ENCODE measurements around the gene OXNAD1.

Gene OXNAD1

DNA sequence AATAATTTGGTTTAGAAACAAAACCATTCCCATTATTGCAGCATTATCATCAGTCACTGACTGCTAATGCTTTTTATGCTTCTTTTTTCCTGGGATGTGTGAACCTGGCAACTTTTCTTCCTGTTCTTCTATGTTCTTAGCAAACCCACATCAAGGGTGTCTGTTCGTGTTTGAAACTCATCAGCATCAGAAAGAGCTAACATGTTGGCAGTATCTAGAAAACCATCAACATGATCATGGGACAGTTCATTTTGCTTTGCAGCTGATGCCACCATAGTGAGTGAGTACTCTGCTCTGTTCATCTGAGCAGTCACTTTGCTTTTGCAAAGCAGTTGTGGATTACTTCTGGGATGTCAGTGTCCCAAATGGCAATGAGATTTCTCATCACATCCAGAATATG is 6.1 kb upstream of the OXNAD1 start:
- H3K4me1 ChIP-seq (ENCODE audit: control insufficient read depth, low read depth, low read length), result no peaks in the 10 kb centered on the region
- no peak overlapping the region for H3K4me3 ChIP-seq (ENCODE audit: low read length)
- H3K9ac ChIP-seq (ENCODE audit: low read length), result no peak overlapping the region
- H3K9me3 ChIP-seq (ENCODE audit: control insufficient read depth, low read depth, low read length), result no peaks in the 10 kb centered on the region
- H3K27ac ChIP-seq (ENCODE audit: low read length), result no peak overlapping the region
- H3K27me3 ChIP-seq (ENCODE audit: control insufficient read depth, insufficient read depth, low read length), result no peaks in the 10 kb centered on the region
- peaks cover 12% of the 10 kb centered on the region for H3K36me3 ChIP-seq (ENCODE audit: control insufficient read depth, low read depth, low read length)

DNA sequence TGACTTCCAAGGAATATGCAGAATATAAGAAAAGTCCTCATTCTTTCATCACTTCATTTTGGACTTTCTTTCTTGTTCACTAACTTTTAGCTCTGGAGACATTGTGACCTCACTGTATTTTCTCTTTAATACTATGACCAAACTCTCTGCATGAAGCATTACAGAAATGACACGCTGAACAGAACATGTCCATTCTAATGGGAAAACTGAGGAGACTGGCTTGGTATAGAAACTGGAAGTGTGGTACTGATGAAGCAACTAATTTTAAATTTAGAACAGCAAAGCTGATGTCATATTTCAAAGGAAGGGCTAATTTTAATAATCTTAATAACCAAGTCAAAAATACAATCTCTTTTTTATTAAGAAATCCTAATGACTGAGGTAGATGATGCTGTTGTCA is 5.0 kb upstream of the OXNAD1 start:
- no peaks in the 10 kb centered on the region for H3K9me3 ChIP-seq (ENCODE audit: control insufficient read depth, low read depth, low read length)
- H3K36me3 ChIP-seq (ENCODE audit: control insufficient read depth, low read depth, low read length), result peaks cover 12% of the 10 kb centered on the region
- no peaks in the 10 kb centered on the region for H3K27me3 ChIP-seq (ENCODE audit: control insufficient read depth, insufficient read depth, low read length)
- no peak overlapping the region for H3K4me3 ChIP-seq (ENCODE audit: low read length)
- no peak overlapping the region for H3K9ac ChIP-seq (ENCODE audit: low read length)
- H3K27ac ChIP-seq (ENCODE audit: low read length), result no peak overlapping the region
- H3K4me1 ChIP-seq (ENCODE audit: control insufficient read depth, low read depth, low read length), result no peaks in the 10 kb centered on the region

DNA sequence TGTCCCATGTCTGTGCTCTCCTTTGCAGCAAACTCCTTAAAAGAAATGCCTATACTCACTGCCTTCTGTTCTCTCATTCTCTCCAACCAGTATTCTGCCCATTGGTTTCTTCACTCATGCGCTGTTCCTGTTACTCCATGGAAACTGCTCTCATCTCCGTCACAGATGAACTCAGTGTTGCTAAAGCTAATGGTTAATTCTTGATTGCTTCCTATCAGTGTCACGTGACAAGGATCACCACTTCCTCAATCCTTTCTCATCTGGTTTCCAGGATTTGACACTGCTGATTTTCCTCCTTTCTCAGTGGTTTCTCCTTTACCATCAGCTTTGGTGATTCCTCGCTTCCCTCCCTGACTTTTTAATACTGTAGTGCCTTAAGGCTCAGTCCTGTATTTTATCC is 2.8 kb upstream of the OXNAD1 start:
- H3K27me3 ChIP-seq (ENCODE audit: control insufficient read depth, insufficient read depth, low read length), result no peaks in the 10 kb centered on the region
- no peak overlapping the region for H3K27ac ChIP-seq (ENCODE audit: low read length)
- H3K4me3 ChIP-seq (ENCODE audit: low read length), result no peak overlapping the region
- no peaks in the 10 kb centered on the region for H3K9me3 ChIP-seq (ENCODE audit: control insufficient read depth, low read depth, low read length)
- H3K4me1 ChIP-seq (ENCODE audit: control insufficient read depth, low read depth, low read length), result peaks cover 6% of the 10 kb centered on the region
- no peak overlapping the region for H3K9ac ChIP-seq (ENCODE audit: low read length)
- H3K36me3 ChIP-seq (ENCODE audit: control insufficient read depth, low read depth, low read length), result peaks cover 12% of the 10 kb centered on the region

DNA sequence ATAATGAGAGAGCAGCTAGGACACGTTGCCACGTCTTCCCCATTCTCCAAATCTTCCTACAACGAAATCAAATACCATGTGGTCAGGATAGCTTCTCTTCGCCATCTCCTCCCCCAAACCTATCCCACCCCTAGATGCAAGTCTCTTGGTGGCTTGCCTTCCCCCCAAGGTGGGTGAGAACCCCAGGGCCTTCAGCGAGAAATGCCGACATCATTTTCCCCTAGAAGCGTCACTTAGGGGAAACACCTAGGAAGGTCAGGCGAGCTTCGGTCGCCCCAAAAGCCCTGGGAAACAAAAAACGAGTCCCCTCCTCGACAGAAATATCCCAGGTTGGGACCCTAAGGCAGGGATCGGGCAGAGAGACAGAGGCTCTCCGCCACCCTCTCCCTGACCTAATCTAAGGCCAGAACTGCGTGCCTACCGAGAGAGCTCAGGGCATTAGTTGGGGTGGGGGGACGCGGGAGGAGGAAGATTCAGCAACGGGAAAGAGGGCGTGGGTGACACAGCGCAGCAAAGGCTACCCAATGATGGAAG is 771 bp upstream of the OXNAD1 start:
- peaks cover 6% of the 10 kb centered on the region for H3K4me1 ChIP-seq (ENCODE audit: control insufficient read depth, low read depth, low read length)
- H3K9ac ChIP-seq (ENCODE audit: low read length), result peak overlapping the region; percentile 80
- peak overlapping the region; percentile 50 for H3K27ac ChIP-seq (ENCODE audit: low read length)

DNA sequence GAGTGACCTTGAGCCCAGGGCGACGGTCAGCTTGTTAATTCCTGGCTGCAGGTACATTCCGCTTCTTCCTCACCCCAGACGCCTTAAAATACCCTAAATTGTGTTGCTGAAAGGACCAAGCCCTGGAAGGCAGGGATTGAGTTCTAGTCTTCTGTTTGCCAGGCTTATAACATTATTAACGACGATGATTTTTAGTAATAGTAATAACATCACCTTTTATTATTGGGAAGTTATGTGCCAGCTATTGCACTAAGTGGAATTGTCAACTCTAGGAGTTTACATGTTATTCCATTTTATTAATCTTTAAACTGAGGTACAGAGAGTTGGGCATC is 409 bp downstream of the OXNAD1 start:
- Histone ChIP-seq H3K36me3 (ENCODE audit: control insufficient read depth, low read depth, low read length) (peaks cover 9% of the 10 kb centered on the region), H3K27ac (ENCODE audit: low read length) (peak overlapping the region; percentile 82), H3K4me1 (ENCODE audit: control insufficient read depth, low read depth, low read length) (peaks cover 6% of the 10 kb centered on the region), H3K27me3 (ENCODE audit: control insufficient read depth, insufficient read depth, low read length) (no peaks in the 10 kb centered on the region), H3K9ac (ENCODE audit: low read length) (peak overlapping the region; percentile 95), H3K9me3 (ENCODE audit: control insufficient read depth, low read depth, low read length) (no peaks in the 10 kb centered on the region), H3K4me3 (ENCODE audit: low read length) (peak overlapping the region; percentile 93)

More for the DNA sequence above, 771 bp upstream of the OXNAD1 start:
- H3K9me3 ChIP-seq (ENCODE audit: control insufficient read depth, low read depth, low read length), result no peaks in the 10 kb centered on the region
- H3K36me3 ChIP-seq (ENCODE audit: control insufficient read depth, low read depth, low read length), result peaks cover 15% of the 10 kb centered on the region
- H3K27me3 ChIP-seq (ENCODE audit: control insufficient read depth, insufficient read depth, low read length), result no peaks in the 10 kb centered on the region
- peak overlapping the region; percentile 93 for H3K4me3 ChIP-seq (ENCODE audit: low read length)

DNA sequence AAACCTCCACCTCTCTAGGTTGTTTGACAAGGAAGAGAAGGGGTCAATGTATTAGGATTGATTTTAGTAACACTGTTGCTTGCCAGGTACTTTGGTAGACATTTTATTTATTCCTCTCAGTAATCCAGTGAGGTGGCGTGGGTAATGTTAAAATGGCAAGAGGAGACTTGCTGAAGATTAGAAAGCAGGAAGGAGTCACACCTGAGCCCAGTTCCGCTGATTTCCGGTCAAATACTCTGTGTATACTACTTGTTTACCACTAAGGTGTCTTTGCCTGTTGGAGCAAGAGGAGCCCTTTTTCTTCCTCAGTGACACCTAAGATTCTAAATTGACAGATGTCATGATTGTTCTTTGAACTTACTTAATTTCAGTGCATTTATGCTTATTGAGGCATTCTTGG is 1.7 kb downstream of the OXNAD1 start:
- no peaks in the 10 kb centered on the region for H3K27me3 ChIP-seq (ENCODE audit: control insufficient read depth, insufficient read depth, low read length)
- no peak overlapping the region for H3K27ac ChIP-seq (ENCODE audit: low read length)
- H3K4me3 ChIP-seq (ENCODE audit: low read length), result no peak overlapping the region
- H3K36me3 ChIP-seq (ENCODE audit: control insufficient read depth, low read depth, low read length), result peaks cover 17% of the 10 kb centered on the region
- peaks cover 6% of the 10 kb centered on the region for H3K4me1 ChIP-seq (ENCODE audit: control insufficient read depth, low read depth, low read length)
- no peaks in the 10 kb centered on the region for H3K9me3 ChIP-seq (ENCODE audit: control insufficient read depth, low read depth, low read length)
- no peak overlapping the region for H3K9ac ChIP-seq (ENCODE audit: low read length)

DNA sequence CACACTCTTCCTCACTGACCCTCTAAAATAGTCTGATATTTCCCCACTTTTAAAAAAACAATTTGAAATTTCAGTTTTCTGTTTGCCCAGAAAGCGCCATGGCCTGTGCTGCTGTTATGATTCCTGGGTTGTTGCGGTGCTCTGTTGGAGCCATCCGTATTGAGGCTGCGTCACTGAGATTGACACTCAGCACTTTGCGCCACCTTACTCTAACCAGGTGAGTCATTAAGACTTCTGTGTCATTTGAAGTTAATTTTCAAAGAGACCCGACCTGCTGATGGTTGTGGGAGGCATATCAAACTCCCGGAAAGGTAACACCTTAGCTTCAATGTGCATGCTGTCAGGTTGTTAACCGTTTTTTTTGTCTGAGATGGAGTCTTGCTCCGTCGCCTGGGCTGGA is 5.8 kb downstream of the OXNAD1 start:
- no peak overlapping the region for H3K9ac ChIP-seq (ENCODE audit: low read length)
- peaks cover 48% of the 10 kb centered on the region for H3K36me3 ChIP-seq (ENCODE audit: control insufficient read depth, low read depth, low read length)
- no peaks in the 10 kb centered on the region for H3K27me3 ChIP-seq (ENCODE audit: control insufficient read depth, insufficient read depth, low read length)
- no peak overlapping the region for H3K27ac ChIP-seq (ENCODE audit: low read length)
- peaks cover 4% of the 10 kb centered on the region for H3K4me1 ChIP-seq (ENCODE audit: control insufficient read depth, low read depth, low read length)
- H3K4me3 ChIP-seq (ENCODE audit: low read length), result no peak overlapping the region
- H3K9me3 ChIP-seq (ENCODE audit: control insufficient read depth, low read depth, low read length), result no peaks in the 10 kb centered on the region

DNA sequence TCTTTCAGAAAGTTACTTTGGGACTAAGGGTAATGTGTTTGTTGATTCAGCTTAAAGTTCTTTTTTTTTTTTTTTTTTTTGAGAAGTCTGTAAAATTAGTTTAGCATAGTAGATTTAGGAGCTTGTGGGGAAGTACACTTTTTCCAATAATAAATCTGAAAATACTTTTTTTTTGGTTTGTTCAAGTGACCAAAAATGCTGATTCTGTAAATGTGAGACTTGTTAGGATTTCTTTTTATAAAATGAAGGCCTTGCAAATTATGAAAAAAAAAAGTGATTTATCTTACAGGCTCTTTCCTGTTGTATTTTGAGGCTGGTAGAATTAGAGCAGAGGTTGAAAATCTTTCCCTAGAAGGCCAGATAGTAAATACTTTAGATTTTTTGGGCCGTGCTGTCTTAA is 7.6 kb downstream of the OXNAD1 start:
- Histone ChIP-seq H3K27me3 (ENCODE audit: control insufficient read depth, insufficient read depth, low read length) (no peaks in the 10 kb centered on the region), H3K9me3 (ENCODE audit: control insufficient read depth, low read depth, low read length) (no peaks in the 10 kb centered on the region), H3K4me1 (ENCODE audit: control insufficient read depth, low read depth, low read length) (no peaks in the 10 kb centered on the region), H3K4me3 (ENCODE audit: low read length) (no peak overlapping the region), H3K9ac (ENCODE audit: low read length) (no peak overlapping the region), H3K36me3 (ENCODE audit: control insufficient read depth, low read depth, low read length) (peaks cover 57% of the 10 kb centered on the region), H3K27ac (ENCODE audit: low read length) (no peak overlapping the region)

DNA sequence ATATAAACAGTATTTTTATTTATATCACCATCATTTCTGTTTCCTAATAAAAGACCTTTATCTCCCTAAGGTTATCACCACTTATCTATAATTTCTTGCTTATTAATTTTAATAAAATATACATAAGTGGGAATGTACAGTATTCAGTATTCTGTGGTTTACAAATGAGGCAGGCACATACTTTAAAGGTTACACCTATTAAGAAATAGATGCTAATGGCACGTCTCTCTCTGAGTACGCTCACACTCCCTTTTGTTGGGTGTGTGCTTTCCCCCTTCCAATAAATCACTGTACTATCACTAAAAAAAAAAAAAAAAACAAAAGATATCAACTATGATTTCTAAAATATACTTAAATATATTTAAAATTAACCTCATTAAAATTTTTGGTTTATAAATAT is 8.9 kb downstream of the OXNAD1 start:
- Histone ChIP-seq H3K4me1 (ENCODE audit: control insufficient read depth, low read depth, low read length) (no peaks in the 10 kb centered on the region), H3K36me3 (ENCODE audit: control insufficient read depth, low read depth, low read length) (peaks cover 64% of the 10 kb centered on the region), H3K9me3 (ENCODE audit: control insufficient read depth, low read depth, low read length) (no peaks in the 10 kb centered on the region), H3K9ac (ENCODE audit: low read length) (no peak overlapping the region), H3K27ac (ENCODE audit: low read length) (no peak overlapping the region), H3K27me3 (ENCODE audit: control insufficient read depth, insufficient read depth, low read length) (no peaks in the 10 kb centered on the region), H3K4me3 (ENCODE audit: low read length) (no peak overlapping the region)

DNA sequence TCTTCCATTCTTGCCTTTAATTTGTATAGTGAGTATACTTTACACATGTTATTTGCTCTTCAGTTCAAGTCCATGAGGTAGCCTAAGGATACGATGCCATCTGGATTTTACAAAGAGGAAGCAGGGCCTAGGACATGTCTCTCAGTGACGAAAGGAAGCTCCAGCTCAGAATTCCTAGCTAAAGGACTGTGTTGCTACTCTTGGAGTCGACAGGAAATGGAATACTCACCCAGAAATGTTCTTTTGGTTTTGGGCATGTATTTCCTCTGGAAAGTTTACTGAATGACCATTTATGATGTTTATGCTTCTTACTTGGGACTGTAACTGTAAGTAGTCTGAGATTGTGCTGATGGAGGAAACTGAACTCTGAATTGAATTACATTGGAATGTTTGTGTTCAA is 12.5 kb downstream of the OXNAD1 start:
- H3K9me3 ChIP-seq (ENCODE audit: control insufficient read depth, low read depth, low read length), result no peaks in the 10 kb centered on the region
- H3K27me3 ChIP-seq (ENCODE audit: control insufficient read depth, insufficient read depth, low read length), result no peaks in the 10 kb centered on the region
- no peak overlapping the region for H3K9ac ChIP-seq (ENCODE audit: low read length)
- H3K36me3 ChIP-seq (ENCODE audit: control insufficient read depth, low read depth, low read length), result peaks cover 47% of the 10 kb centered on the region
- no peak overlapping the region for H3K4me3 ChIP-seq (ENCODE audit: low read length)
- H3K4me1 ChIP-seq (ENCODE audit: control insufficient read depth, low read depth, low read length), result no peaks in the 10 kb centered on the region
- H3K27ac ChIP-seq (ENCODE audit: low read length), result no peak overlapping the region

DNA sequence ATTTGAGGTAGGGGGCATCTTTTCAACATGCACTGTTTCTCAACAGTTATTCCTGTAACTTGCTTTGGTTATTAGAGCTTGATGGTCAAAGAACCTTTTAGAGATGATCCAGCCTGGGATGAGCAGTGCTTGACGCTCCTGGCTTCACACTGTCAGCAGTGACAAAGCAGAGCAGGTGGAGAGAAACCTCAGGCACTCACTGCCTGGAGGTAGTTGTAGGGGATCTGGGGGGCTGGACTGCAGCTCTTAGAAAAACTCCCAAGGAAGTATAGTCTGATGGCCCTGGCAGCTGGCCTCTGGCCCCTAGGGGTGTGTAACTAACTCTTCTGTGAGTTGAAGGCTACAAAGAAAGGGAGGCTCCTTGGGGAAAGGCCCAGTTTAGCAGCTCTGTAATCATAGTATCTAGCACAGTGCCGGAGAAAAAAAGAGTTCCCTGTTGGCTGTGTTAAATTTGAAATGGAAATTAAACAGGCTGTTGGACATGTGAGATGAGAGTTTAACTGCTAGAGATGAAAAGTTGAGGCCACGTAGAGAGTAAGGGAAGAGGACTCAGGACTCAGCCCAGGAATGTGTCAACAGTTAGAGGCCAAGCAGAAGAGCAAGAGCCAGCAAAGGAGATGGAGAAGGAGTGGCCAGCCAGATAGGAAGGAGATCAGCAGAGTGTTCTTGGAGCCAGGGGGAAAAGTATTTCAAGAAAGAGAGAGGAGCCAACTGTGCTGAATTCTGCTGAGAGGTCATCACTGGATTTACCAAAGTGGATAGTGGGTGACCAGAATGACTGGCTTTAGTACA is 14.2 kb downstream of the OXNAD1 start:
- Histone ChIP-seq H3K4me1 (ENCODE audit: control insufficient read depth, low read depth, low read length) (no peaks in the 10 kb centered on the region), H3K4me3 (ENCODE audit: low read length) (no peak overlapping the region), H3K9ac (ENCODE audit: low read length) (no peak overlapping the region), H3K27ac (ENCODE audit: low read length) (no peak overlapping the region), H3K36me3 (ENCODE audit: control insufficient read depth, low read depth, low read length) (peaks cover 41% of the 10 kb centered on the region), H3K27me3 (ENCODE audit: control insufficient read depth, insufficient read depth, low read length) (no peaks in the 10 kb centered on the region), H3K9me3 (ENCODE audit: control insufficient read depth, low read depth, low read length) (no peaks in the 10 kb centered on the region)

DNA sequence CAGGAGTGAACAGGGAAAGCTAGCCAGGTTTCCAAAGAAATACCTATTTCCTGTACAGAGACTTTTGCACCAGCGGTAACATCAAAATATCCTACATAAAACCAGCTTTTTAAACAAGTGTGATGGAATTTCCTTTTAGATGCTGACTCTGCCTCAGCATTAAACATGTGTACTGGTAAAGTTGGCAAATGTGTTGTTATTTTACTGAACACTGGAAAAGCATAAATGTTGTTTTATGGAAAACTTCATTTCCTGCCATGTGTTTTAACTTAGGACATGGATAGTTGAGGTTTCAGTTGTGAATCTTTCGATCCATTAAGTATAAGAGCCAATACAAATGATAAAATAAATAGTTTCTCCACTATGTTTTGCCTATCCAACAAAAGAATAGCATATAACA is 15.7 kb downstream of the OXNAD1 start:
- Histone ChIP-seq H3K36me3 (ENCODE audit: control insufficient read depth, low read depth, low read length) (peaks cover 30% of the 10 kb centered on the region), H3K27me3 (ENCODE audit: control insufficient read depth, insufficient read depth, low read length) (no peaks in the 10 kb centered on the region), H3K9me3 (ENCODE audit: control insufficient read depth, low read depth, low read length) (no peaks in the 10 kb centered on the region), H3K4me1 (ENCODE audit: control insufficient read depth, low read depth, low read length) (no peaks in the 10 kb centered on the region), H3K27ac (ENCODE audit: low read length) (no peak overlapping the region), H3K9ac (ENCODE audit: low read length) (no peak overlapping the region), H3K4me3 (ENCODE audit: low read length) (no peak overlapping the region)

Data from iPS-18a (cell line).